NT2/D1 (cell line): ENCODE measurements around the gene FKBP5.

Source experiments
- DNase-seq: peaks from one replicate; pipeline ENCODE4 v3.0.0-alpha.2; 2011; ENCODE audit warnings: low read depth, low spot score
- H3K27me3 ChIP-seq: 2 replicates; pipeline ENCODE4 v1.6.0; 2011; ENCODE audit warnings: mild to moderate bottlenecking; ENCODE audit not compliant: insufficient read length, insufficient read depth
- H3K36me3 ChIP-seq: 2 replicates; pipeline ENCODE4 v1.6.1; 2011; ENCODE audit warnings: mild to moderate bottlenecking, low read length, mixed read lengths; ENCODE audit not compliant: insufficient read depth, insufficient read length
- H3K4me1 ChIP-seq: 2 replicates; pipeline ENCODE4 v1.5.1; 2011; ENCODE audit not compliant: insufficient read depth, insufficient read length
- H3K4me3 ChIP-seq: 2 replicates; pipeline ENCODE4 v1.5.1; 2011; ENCODE audit warnings: low read depth; ENCODE audit not compliant: insufficient read length
- H3K9ac ChIP-seq: 2 replicates; pipeline ENCODE4 v1.6.0; 2011; ENCODE audit warnings: low read depth; ENCODE audit not compliant: insufficient read length
- H3K9me3 ChIP-seq: 2 replicates; pipeline ENCODE4 v1.5.1; 2011; ENCODE audit warnings: mild to moderate bottlenecking, low read length; ENCODE audit not compliant: insufficient read depth
- SUZ12 ChIP-seq: IDR thresholded peaks from 2 replicates; pipeline ENCODE4 v1.6.1; 2011; ENCODE audit not compliant: insufficient read length, insufficient read depth; ENCODE audit errors: extremely low read depth
- YY1 ChIP-seq: IDR thresholded peaks from 2 replicates; pipeline ENCODE4 v1.6.1; 2011; ENCODE audit not compliant: insufficient read length, insufficient read depth
- ZNF274 ChIP-seq: IDR thresholded peaks from 2 replicates; pipeline ENCODE4 v1.6.1; 2011; ENCODE audit warnings: mild to moderate bottlenecking, low read depth, low read length

The FKBP5 gene

DNA sequence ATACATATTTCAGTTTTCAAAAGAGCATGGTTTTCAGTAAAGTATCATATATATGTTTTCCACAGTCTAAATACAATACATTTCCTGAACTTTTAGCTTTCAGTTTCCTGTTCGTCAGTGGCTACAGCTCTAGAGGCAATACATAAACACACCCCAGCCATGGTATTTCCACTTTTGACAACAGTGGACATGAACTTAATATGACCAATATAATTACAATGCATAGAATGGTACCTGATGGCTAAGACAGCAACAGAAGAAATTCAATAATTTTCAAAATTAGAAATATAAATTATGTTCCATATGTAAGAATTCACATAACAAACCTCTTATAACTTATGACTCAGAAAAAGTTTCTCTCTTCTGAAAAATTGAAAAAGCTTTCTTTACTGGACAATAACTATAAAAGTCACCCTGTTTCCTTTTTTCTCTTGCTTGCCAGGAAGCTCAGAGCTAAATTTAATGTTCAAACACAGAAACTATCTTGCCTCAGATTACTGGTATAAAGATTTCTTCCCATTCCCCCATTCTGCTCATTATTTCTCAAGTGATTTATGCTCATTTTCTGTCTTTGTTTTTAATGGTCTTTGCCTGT, 19.2 kb downstream of the FKBP5 start:
- Histone ChIP-seq H3K36me3 (no peaks in the 10 kb centered on the region), H3K9ac (no peak overlapping the region), H3K9me3 (no peaks in the 10 kb centered on the region), H3K4me1 (no peaks in the 10 kb centered on the region), H3K4me3 (no peak overlapping the region), H3K27me3 (no peaks in the 10 kb centered on the region)
- no peak for TF ChIP-seq SUZ12
- TF ChIP-seq ZNF274: no peak
- no peak for TF ChIP-seq YY1
- DNase-seq: no peak

DNA sequence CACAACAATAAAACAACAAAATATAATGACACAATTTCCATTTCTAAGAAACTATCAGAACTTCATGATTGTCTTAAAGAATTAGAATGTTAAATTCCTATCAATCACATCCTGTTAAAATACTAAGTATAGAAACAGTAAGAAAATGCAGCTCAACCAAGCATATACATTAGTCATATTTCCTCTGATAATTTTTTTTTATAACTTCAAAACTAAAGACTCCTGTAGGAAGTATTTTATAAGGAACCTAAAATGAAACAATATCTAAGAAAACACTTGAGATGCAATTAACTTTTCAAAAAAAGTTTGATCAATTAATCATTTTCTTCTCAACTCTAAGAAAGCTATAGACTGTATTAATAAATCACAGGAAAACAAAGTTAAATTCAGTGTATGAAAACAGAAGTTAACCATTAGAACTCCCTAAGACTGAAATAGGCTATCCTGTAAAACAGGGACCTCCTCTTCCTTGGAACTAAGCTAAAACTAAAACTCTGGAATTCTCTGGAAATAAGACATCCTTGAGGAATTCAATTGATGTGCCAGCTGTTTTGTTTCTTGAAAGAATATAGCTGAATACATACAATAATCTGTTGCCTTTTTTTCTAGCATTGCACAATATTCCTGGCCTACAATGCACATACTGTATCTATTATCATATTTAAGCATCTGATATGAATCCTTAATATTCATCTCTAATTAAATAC, 19.8 kb downstream of the FKBP5 start:
- no peak for DNase-seq
- Histone ChIP-seq H3K9ac (no peak overlapping the region), H3K4me3 (no peak overlapping the region), H3K9me3 (no peaks in the 10 kb centered on the region), H3K36me3 (no peaks in the 10 kb centered on the region), H3K27me3 (no peaks in the 10 kb centered on the region), H3K4me1 (peaks cover 3% of the 10 kb centered on the region)
- TF ChIP-seq SUZ12: no peak
- no peak for TF ChIP-seq ZNF274
- TF ChIP-seq YY1: no peak

- Histone ChIP-seq H3K9me3 (no peaks in the 10 kb centered on the region), H3K9ac (no peak overlapping the region), H3K36me3 (no peaks in the 10 kb centered on the region), H3K4me1 (peaks cover 3% of the 10 kb centered on the region), H3K27me3 (no peaks in the 10 kb centered on the region), H3K4me3 (no peak overlapping the region)
- TF ChIP-seq ZNF274 (no peak), SUZ12 (no peak), YY1 (no peak)
- no peak for DNase-seq
These were observed 20.6 kb downstream of the FKBP5 start for GRCh38 chr6:35668096-35668495.

- DNase-seq: no peak
- TF ChIP-seq SUZ12: no peak
- no peak for TF ChIP-seq ZNF274
- no peak for TF ChIP-seq YY1
- Histone ChIP-seq H3K4me1 (peaks cover 3% of the 10 kb centered on the region), H3K36me3 (no peaks in the 10 kb centered on the region), H3K27me3 (no peaks in the 10 kb centered on the region), H3K4me3 (no peak overlapping the region), H3K9ac (no peak overlapping the region), H3K9me3 (no peaks in the 10 kb centered on the region)
These were observed 23.1 kb downstream of the FKBP5 start for GRCh38 chr6:35665573-35665972.

- peaks cover 3% of the 10 kb centered on the region for H3K4me1 ChIP-seq
- H3K9me3 ChIP-seq: no peaks in the 10 kb centered on the region
- H3K27me3 ChIP-seq: no peaks in the 10 kb centered on the region
- H3K4me3 ChIP-seq: no peak overlapping the region
- H3K9ac ChIP-seq: no peak overlapping the region
- H3K36me3 ChIP-seq: no peaks in the 10 kb centered on the region
- no peak for DNase-seq
- TF ChIP-seq SUZ12: no peak
- TF ChIP-seq ZNF274: no peak
- TF ChIP-seq YY1: no peak
These were observed 23.8 kb downstream of the FKBP5 start for GRCh38 chr6:35664945-35665344.

GRCh38 chr6:35663447-35664235, 25.1 kb downstream of the FKBP5 start:
- no peak overlapping the region for H3K9ac ChIP-seq
- H3K9me3 ChIP-seq: no peaks in the 10 kb centered on the region
- H3K4me1 ChIP-seq: peaks cover 3% of the 10 kb centered on the region
- TF ChIP-seq YY1 (no peak), ZNF274 (no peak), SUZ12 (no peak)
- H3K27me3 ChIP-seq: no peaks in the 10 kb centered on the region
- no peaks in the 10 kb centered on the region for H3K36me3 ChIP-seq
- DNase-seq: no peak
- no peak overlapping the region for H3K4me3 ChIP-seq

DNA sequence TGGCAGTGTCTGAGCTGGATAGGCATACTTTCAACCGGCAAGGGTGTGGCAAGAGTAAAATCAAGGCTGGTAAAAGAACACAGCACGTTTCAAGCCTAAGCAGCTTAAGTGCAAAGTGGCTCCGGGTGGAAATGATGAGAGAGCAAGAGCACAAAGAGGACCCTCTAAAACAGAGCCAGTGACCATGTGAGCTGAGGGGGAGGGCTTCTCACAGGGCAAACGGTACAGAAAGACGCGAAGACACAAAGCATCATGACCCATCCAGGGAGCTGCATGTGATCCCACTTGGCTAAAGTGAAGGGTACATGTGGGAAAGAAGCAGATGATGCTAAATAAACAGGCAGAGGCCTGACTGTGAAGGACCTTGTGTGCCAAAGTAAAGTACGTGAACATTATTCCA, 25.7 kb downstream of the FKBP5 start:
- Histone ChIP-seq H3K36me3 (no peaks in the 10 kb centered on the region), H3K9me3 (no peaks in the 10 kb centered on the region), H3K27me3 (no peaks in the 10 kb centered on the region), H3K4me3 (no peak overlapping the region), H3K4me1 (peaks cover 3% of the 10 kb centered on the region), H3K9ac (no peak overlapping the region)
- DNase-seq: no peak
- TF ChIP-seq SUZ12 (no peak), YY1 (no peak), ZNF274 (no peak)
